Activated CD4-positive, alpha-beta T cell treated with anti-CD3 and anti-CD28 coated beads, Interleukin-2, amount 10 ng/mL, durations not matched to agents 24 days and 14 days (primary cell): Measurements from ENCODE around the gene KIF4A. TPM values are rescaled to one million over a fixed set of nuclear protein-coding genes. Genes with fewer than 3 reads are reported as not detected.
"Not testable (repeated sequence)": the region's sequence is repeated elsewhere in the genome, so short reads cannot be mapped to it uniquely, and the experiment has no call there.

Experiments used
- DNase-seq: peaks from one replicate; pipeline ENCODE4 v3.0.0; 2022
- H3K27ac Mint-ChIP-seq: one replicate; pipeline ENCODE4 v1.8.0; 2022; ENCODE audit warnings: mild to moderate bottlenecking, mixed read lengths
- H3K27me3 Mint-ChIP-seq: one replicate; pipeline ENCODE4 v1.8.0; 2022; ENCODE audit warnings: mixed read lengths
- H3K36me3 Mint-ChIP-seq: one replicate; pipeline ENCODE4 v1.8.0; 2022; ENCODE audit warnings: low read depth, mild to moderate bottlenecking, mixed read lengths
- H3K4me1 Mint-ChIP-seq: one replicate; pipeline ENCODE4 v1.8.0; 2021; ENCODE audit warnings: mixed read lengths
- H3K4me3 Mint-ChIP-seq: one replicate; pipeline ENCODE4 v1.8.0; 2022; ENCODE audit warnings: mild to moderate bottlenecking, moderate library complexity, mixed read lengths
- H3K9me3 Mint-ChIP-seq: one replicate; pipeline ENCODE4 v1.8.0; 2021; ENCODE audit warnings: mixed read lengths
- intact Hi-C: fragments of 100-400 bp; cut with micrococcal nuclease; formaldehyde crosslinking; loops from one replicate; pipeline ENCODE4 v1.15.1; 2023
- total RNA-seq: library from RNA; stranded (reverse); gene quantifications from 2 replicates; pipeline ENCODE4 v1.2.3, GENCODE V29; 2022

KIF4A gene
- total RNA-seq, 1 donor from 2014 or later = 19.4 TPM

- peaks cover 28% of the 10 kb centered on the region for H3K36me3 Mint-ChIP-seq
- H3K4me1 Mint-ChIP-seq, H3K9me3 Mint-ChIP-seq, H3K27me3 Mint-ChIP-seq, DNase-seq, intact Hi-C loops, H3K4me3 Mint-ChIP-seq, H3K27ac Mint-ChIP-seq: not testable (repeated sequence)
These were observed 78.8 kb downstream of the KIF4A start for GRCh38 chrX:70368731-70369130.

- Mint-ChIP-seq H3K9me3 (no peaks in the 10 kb centered on the region), H3K4me1 (peaks cover 5% of the 10 kb centered on the region), H3K27me3 (no peaks in the 10 kb centered on the region), H3K4me3 (no peak overlapping the region), H3K36me3 (peaks cover 42% of the 10 kb centered on the region), H3K27ac (no peak overlapping the region)
- DNase-seq = no peak
- intact Hi-C loops = no loop called here
These were observed 96.3 kb downstream of the KIF4A start for GRCh38 chrX:70386235-70386634.

GRCh38 chrX:70398899-70399298 lies 109.0 kb downstream of the KIF4A start:
- Mint-ChIP-seq H3K36me3 (peaks cover 17% of the 10 kb centered on the region), H3K27ac (peak overlapping the region; percentile 69), H3K4me3 (no peak overlapping the region), H3K4me1 (peaks cover 2% of the 10 kb centered on the region), H3K9me3 (no peaks in the 10 kb centered on the region), H3K27me3 (no peaks in the 10 kb centered on the region)
- no peak for DNase-seq
- intact Hi-C loops = no loop called here

- intact Hi-C loops = not testable (repeated sequence)
These were observed 110.3 kb downstream of the KIF4A start for GRCh38 chrX:70400181-70400580.

GRCh38 chrX:70402721-70403120 lies 112.8 kb downstream of the KIF4A start:
- peaks cover 2% of the 10 kb centered on the region for H3K4me1 Mint-ChIP-seq

More at GRCh38 chrX:70400181-70400580, 110.3 kb downstream of the KIF4A start:
- not testable (repeated sequence) for H3K4me1 Mint-ChIP-seq, DNase-seq, H3K27ac Mint-ChIP-seq, H3K4me3 Mint-ChIP-seq, H3K9me3 Mint-ChIP-seq, H3K27me3 Mint-ChIP-seq
- peaks cover 19% of the 10 kb centered on the region for H3K36me3 Mint-ChIP-seq

GRCh38 chrX:70405003-70405402 lies 115.1 kb downstream of the KIF4A start:
- Mint-ChIP-seq H3K36me3 (peaks cover 23% of the 10 kb centered on the region), H3K27ac (no peak overlapping the region), H3K9me3 (no peaks in the 10 kb centered on the region), H3K4me1 (no peaks in the 10 kb centered on the region), H3K4me3 (no peak overlapping the region), H3K27me3 (no peaks in the 10 kb centered on the region)
- intact Hi-C loops = no loop called here
- DNase-seq = no peak

More at GRCh38 chrX:70402721-70403120, 112.8 kb downstream of the KIF4A start:
- intact Hi-C loops = no loop called here
- Mint-ChIP-seq H3K36me3 (peaks cover 15% of the 10 kb centered on the region), H3K9me3 (no peaks in the 10 kb centered on the region), H3K27ac (no peak overlapping the region), H3K4me3 (no peak overlapping the region), H3K27me3 (no peaks in the 10 kb centered on the region)
- DNase-seq = no peak

GRCh38 chrX:70410921-70411320 lies 121.0 kb downstream of the KIF4A start:
- intact Hi-C loops = no loop called here
- no peak overlapping the region for H3K27ac Mint-ChIP-seq
- DNase-seq = no peak
- no peaks in the 10 kb centered on the region for H3K9me3 Mint-ChIP-seq
- no peaks in the 10 kb centered on the region for H3K4me1 Mint-ChIP-seq
- H3K36me3 Mint-ChIP-seq = peaks cover 12% of the 10 kb centered on the region
- no peaks in the 10 kb centered on the region for H3K27me3 Mint-ChIP-seq
- H3K4me3 Mint-ChIP-seq = no peak overlapping the region

GRCh38 chrX:70411475-70411874 lies 121.6 kb downstream of the KIF4A start:
- H3K36me3 Mint-ChIP-seq = peaks cover 8% of the 10 kb centered on the region
- H3K9me3 Mint-ChIP-seq = no peaks in the 10 kb centered on the region
- H3K4me1 Mint-ChIP-seq = no peaks in the 10 kb centered on the region
- DNase-seq = no peak
- intact Hi-C loops = no loop called here
- no peak overlapping the region for H3K27ac Mint-ChIP-seq
- H3K27me3 Mint-ChIP-seq = no peaks in the 10 kb centered on the region
- no peak overlapping the region for H3K4me3 Mint-ChIP-seq

- Mint-ChIP-seq H3K4me3 (no peak overlapping the region), H3K4me1 (no peaks in the 10 kb centered on the region), H3K27me3 (no peaks in the 10 kb centered on the region), H3K27ac (no peak overlapping the region), H3K36me3 (peaks cover 9% of the 10 kb centered on the region), H3K9me3 (no peaks in the 10 kb centered on the region)
- intact Hi-C loops = no loop called here
- no peak for DNase-seq
These were observed 131.7 kb downstream of the KIF4A start for GRCh38 chrX:70421618-70422017.

GRCh38 chrX:70422851-70423341 lies 133.0 kb downstream of the KIF4A start, which contains the start of gene GDPD2:
Gene GDPD2 (plus strand): TSS chrX:70423314. CDS start chrX:70424985, 1,671 bp downstream.
- Mint-ChIP-seq H3K27ac (no peak within 1 kb of the TSS), H3K36me3 (peaks cover 9% of the 10 kb centered on the region), H3K27me3 (no peaks in the 10 kb centered on the region), H3K4me1 (no peaks in the 10 kb centered on the region), H3K4me3 (no peak within 1 kb of the TSS), H3K9me3 (no peaks in the 10 kb centered on the region)
- DNase-seq = no peak
- intact Hi-C loops = no loop called here

- no peak overlapping the region for H3K4me3 Mint-ChIP-seq
- no peaks in the 10 kb centered on the region for H3K27me3 Mint-ChIP-seq
- no peak for DNase-seq
- intact Hi-C loops = no loop called here
- no peaks in the 10 kb centered on the region for H3K9me3 Mint-ChIP-seq
- no peaks in the 10 kb centered on the region for H3K4me1 Mint-ChIP-seq
- peaks cover 9% of the 10 kb centered on the region for H3K36me3 Mint-ChIP-seq
- no peak overlapping the region for H3K27ac Mint-ChIP-seq
These were observed 134.2 kb downstream of the KIF4A start for GRCh38 chrX:70423936-70424675.

- H3K4me1 Mint-ChIP-seq = no peaks in the 10 kb centered on the region
- intact Hi-C loops = no loop called here
- DNase-seq = no peak
These were observed 134.9 kb downstream of the KIF4A start for GRCh38 chrX:70424801-70425200.

GRCh38 chrX:70426286-70427278 lies 136.7 kb downstream of the KIF4A start:
- Mint-ChIP-seq H3K27me3 (no peaks in the 10 kb centered on the region), H3K36me3 (no peaks in the 10 kb centered on the region), H3K9me3 (no peaks in the 10 kb centered on the region), H3K4me3 (no peak overlapping the region), H3K4me1 (no peaks in the 10 kb centered on the region), H3K27ac (no peak overlapping the region)
- no peak for DNase-seq
- intact Hi-C loops = no loop called here

More at GRCh38 chrX:70424801-70425200, 134.9 kb downstream of the KIF4A start:
- H3K36me3 Mint-ChIP-seq = peaks cover 9% of the 10 kb centered on the region
- no peaks in the 10 kb centered on the region for H3K27me3 Mint-ChIP-seq
- no peak overlapping the region for H3K4me3 Mint-ChIP-seq
- no peak overlapping the region for H3K27ac Mint-ChIP-seq
- no peaks in the 10 kb centered on the region for H3K9me3 Mint-ChIP-seq

- Mint-ChIP-seq H3K36me3 (no peaks in the 10 kb centered on the region), H3K4me1 (no peaks in the 10 kb centered on the region), H3K4me3 (no peak overlapping the region), H3K9me3 (no peaks in the 10 kb centered on the region), H3K27me3 (no peaks in the 10 kb centered on the region), H3K27ac (no peak overlapping the region)
- no peak for DNase-seq
- intact Hi-C loops = no loop called here
These were observed 137.5 kb downstream of the KIF4A start for GRCh38 chrX:70427365-70427764.
